Measurements from ENCODE around the gene GPR142. TPM values are rescaled to one million over a fixed set of nuclear protein-coding genes. Genes with fewer than 3 reads are reported as not detected.

The GPR142 gene
- total RNA-seq, 1 donor from 2014 or later: not detected

- Histone ChIP-seq H3K4me3 (no peak overlapping the region), H3K4me1 (no peaks in the 10 kb centered on the region), H3K27me3 (ENCODE audit: low read depth) (no peaks in the 10 kb centered on the region), H3K9me3 (no peaks in the 10 kb centered on the region), H3K27ac (no peak overlapping the region), H3K36me3 (no peaks in the 10 kb centered on the region)
- ATAC-seq (no peak), DNase-seq (no peak)
- intact Hi-C loops (cut with DNase I): no loop called here
- TF ChIP-seq CTCF (IDR thresholded peaks at IDR 0.05): no peak
Observed at GRCh38 chr17:74419928-74420411, 52.7 kb downstream of the GPR142 start.

Other genes starting within 250 kb of the GPR142 start
- 701 TPM for gene RPL38, start 163.8 kb upstream of the GPR142 start, total RNA-seq
- gene TTYH2, start 153.9 kb upstream of the GPR142 start, total RNA-seq: 7.7 TPM
- 6.2 TPM for gene DNAI2, start 93.3 kb upstream of the GPR142 start, total RNA-seq
- 3.6 TPM for gene KIF19, start 41.3 kb upstream of the GPR142 start, total RNA-seq
- gene BTBD17, start 5.6 kb upstream of the GPR142 start, total RNA-seq: not detected
- 58.2 TPM for gene GPRC5C, start 64.6 kb downstream of the GPR142 start, total RNA-seq
- 27.8 TPM for gene CD300A, start 99.1 kb downstream of the GPR142 start, total RNA-seq
- gene CD300LB, start 164.0 kb downstream of the GPR142 start, total RNA-seq: 1.5 TPM
- gene CD300C, start 178.6 kb downstream of the GPR142 start, total RNA-seq: 13.9 TPM
- gene CD300H, start 200.0 kb downstream of the GPR142 start, total RNA-seq: 0.92 TPM
- gene CD300LD, start 224.8 kb downstream of the GPR142 start, total RNA-seq: not detected